Liver (tissue), 9 donors: ENCODE data around the gene PSME3IP1. TPM values are rescaled to one million over a fixed set of nuclear protein-coding genes. Genes with fewer than 3 reads are reported as not detected.

ENCODE experiments used
- DNase-seq: peaks from one replicate; pipeline ENCODE4 v3.0.0-alpha.2; 2017; ENCODE audit warnings: low spot score
- H3K27ac ChIP-seq, 2 donors: one replicate each; pipeline ENCODE4 v1.7.0; 2013; ENCODE audit warnings: inconsistent platforms in 2 of 2, low read length in 2 of 2, control low read depth in 1 of 2, low read depth in 1 of 2, mild to moderate bottlenecking in 1 of 2
- H3K27me3 ChIP-seq, 4 donors: one replicate each; pipeline versions ENCODE4 v1.6.1 to v1.7.0; 2013; ENCODE audit warnings: low read length in 3 of 4, inconsistent platforms in 1 of 4, mild to moderate bottlenecking in 1 of 4, moderate library complexity in 1 of 4; ENCODE audit not compliant: control insufficient read depth in 4 of 4, insufficient read depth in 4 of 4
- H3K36me3 ChIP-seq, 4 donors: one replicate each; pipeline versions ENCODE4 v1.6.1 to v1.7.0; 2013; ENCODE audit warnings: low read length in 3 of 4, mild to moderate bottlenecking in 3 of 4, low read depth in 1 of 4, moderate library complexity in 1 of 4; ENCODE audit not compliant: control insufficient read depth in 4 of 4, insufficient read depth in 3 of 4
- H3K4me1 ChIP-seq, 4 donors: one replicate each; pipeline versions ENCODE4 v1.6.1 to v1.7.0; 2013; ENCODE audit warnings: low read length in 3 of 4, mild to moderate bottlenecking in 3 of 4, moderate library complexity in 1 of 4; ENCODE audit not compliant: control insufficient read depth in 4 of 4, insufficient read depth in 4 of 4
- H3K4me3 ChIP-seq, 3 donors: one replicate each; pipeline versions ENCODE4 v1.6.1 to v1.7.0; 2013; ENCODE audit warnings: low read length in 3 of 3, control low read depth in 1 of 3, low read depth in 1 of 3, mild to moderate bottlenecking in 1 of 3
- H3K9ac ChIP-seq, 2 donors: one replicate each; pipeline ENCODE4 v1.7.0; 2013; ENCODE audit warnings: low read length in 2 of 2, mild to moderate bottlenecking in 2 of 2, moderate library complexity in 2 of 2, control low read depth in 1 of 2, low read depth in 1 of 2
- H3K9me3 ChIP-seq, 4 donors: one replicate each; pipeline versions ENCODE4 v1.6.1 to v1.7.0; 2013; ENCODE audit warnings: low read length in 3 of 4; ENCODE audit not compliant: control insufficient read depth in 4 of 4
- EGR1 ChIP-seq, 2 donors: IDR thresholded peaks; 2 replicates each; pipeline ENCODE4 v1.6.1; 2016 to 2018; ENCODE audit warnings: antibody characterized with exemption in 2 of 2, low read depth in 2 of 2
- FOXA1 ChIP-seq: IDR thresholded peaks from 2 replicates; pipeline ENCODE4 v1.6.1; 2016; ENCODE audit warnings: antibody characterized with exemption
- FOXA2 ChIP-seq: IDR thresholded peaks from 2 replicates; pipeline ENCODE4 v1.6.1; 2016; ENCODE audit warnings: antibody characterized with exemption
- GABPA ChIP-seq, 2 donors: IDR thresholded peaks in 1 of 2; conservative IDR thresholded peaks in 1 of 2; 2 replicates each; pipeline ENCODE4 v1.6.1; 2016; ENCODE audit warnings: antibody characterized with exemption in 2 of 2, mild to moderate bottlenecking in 1 of 2, moderate library complexity in 1 of 2
- HNF4A ChIP-seq, 2 donors: conservative IDR thresholded peaks; 2 replicates each; pipeline ENCODE4 v1.6.1; 2016; ENCODE audit warnings: antibody characterized with exemption in 2 of 2, mild to moderate bottlenecking in 2 of 2
- HNF4G ChIP-seq: IDR thresholded peaks from 2 replicates; pipeline ENCODE4 v1.6.1; 2016; ENCODE audit warnings: antibody characterized with exemption
- NR2F2 ChIP-seq: IDR thresholded peaks from 2 replicates; pipeline ENCODE4 v1.6.1; 2016; ENCODE audit warnings: antibody characterized with exemption
- RAD21 ChIP-seq, 2 donors: IDR thresholded peaks; 2 replicates each; pipeline ENCODE4 v1.6.1; 2016; ENCODE audit warnings: antibody characterized with exemption in 2 of 2, mild to moderate bottlenecking in 2 of 2
- REST ChIP-seq: IDR thresholded peaks from 2 replicates; pipeline ENCODE4 v1.6.1; 2016; ENCODE audit warnings: antibody characterized with exemption, mild to moderate bottlenecking
- RXRA ChIP-seq, 2 donors: IDR thresholded peaks; 2 replicates each; pipeline ENCODE4 v1.6.1; 2017 to 2018; ENCODE audit warnings: antibody characterized with exemption in 2 of 2, mild to moderate bottlenecking in 1 of 2
- SP1 ChIP-seq: IDR thresholded peaks from 2 replicates; pipeline ENCODE4 v1.6.1; 2018; ENCODE audit warnings: antibody characterized with exemption, mild to moderate bottlenecking
- TAF1 ChIP-seq: conservative IDR thresholded peaks from 2 replicates; pipeline ENCODE4 v1.6.1; 2016; ENCODE audit warnings: antibody characterized with exemption, mild to moderate bottlenecking
- YY1 ChIP-seq: IDR thresholded peaks from 2 replicates; pipeline ENCODE4 v1.6.1; 2016; ENCODE audit warnings: antibody characterized with exemption, mild to moderate bottlenecking
- WGBS: extraction: QIAGEN DNeasy Blood & Tissue Kit; methylation state at CpG from one replicate; pipeline ENCODE4 v1.1.7; 2013; 5-methylcytosine and 5-hydroxymethylcytosine counted together
- polyA plus RNA-seq, 2 donors: library from polyadenylated mRNA; stranded (reverse) in 1 of 2; unstranded in 1 of 2; fragments of 200-250 nt in 1 of 2; fragments of >200 nt in 1 of 2; fragmentation: Nextera tagmentation in 1 of 2; extraction: Ambion mirVana in 1 of 2; gene quantifications; one replicate each; pipeline versions ENCODE4 v1.2.1 to v1.2.3, GENCODE V29; 2013 to 2015
- total RNA-seq, 2 donors: library from RNA; depleted of rRNA; stranded (reverse); fragments of >200 nt; gene quantifications; one replicate each; pipeline ENCODE4 v1.2.3, GENCODE V29; 2014
- TF ChIP-seq, protein P1 (sequence below): fragments of 150-350 bp; IDR thresholded peaks from 2 replicates; pipeline ENCODE4 v1.5.1; 2017; ENCODE audit warnings: improper control_type of control experiment, low read depth, low read length; ENCODE audit not compliant: missing input control
- donor health status: healthy.
- donor health status: healthy.
- donor health status: healthy.
- donor health status: healthy.
- donor health status: healthy.

Gene PSME3IP1
- total and polyA plus RNA-seq, 4 donors: 25.0 to 34.7 (median 25.8) TPM

DNA sequence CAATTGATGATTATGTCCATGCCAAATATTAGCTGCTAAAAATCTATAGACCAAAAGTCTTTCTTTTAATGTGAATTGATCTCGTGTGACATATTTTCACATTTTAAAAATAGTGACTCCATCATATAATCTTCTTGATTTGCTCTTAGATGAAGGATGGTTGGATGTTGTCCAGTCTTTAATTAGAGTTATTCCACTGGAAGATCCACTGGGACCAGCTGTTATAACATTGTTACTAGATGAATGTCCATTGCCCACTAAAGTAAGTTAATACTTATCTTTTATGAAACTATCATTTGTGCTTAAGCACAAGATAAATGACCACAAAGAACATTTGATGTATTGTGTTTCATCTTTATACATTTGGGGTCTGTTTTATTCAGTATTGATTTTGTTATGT lies 23.1 kb upstream of the PSME3IP1 start:
- no peak overlapping the region for H3K27ac ChIP-seq
- no peaks in the 10 kb centered on the region for H3K27me3 ChIP-seq
- no peak overlapping the region for H3K4me3 ChIP-seq
- TF ChIP-seq NR2F2: no peak
- TF ChIP-seq RAD21 (IDR thresholded peaks at IDR 0.05): no peak
- no peak for TF ChIP-seq RXRA (IDR thresholded peaks at IDR 0.05)
- no peak for TF ChIP-seq TAF1
- TF ChIP-seq GABPA (IDR thresholded peaks at IDR 0.05 in 1 of 2, conservative IDR thresholded peaks at IDR 0.05 in 1 of 2): no peak
- TF ChIP-seq, protein P1, sequence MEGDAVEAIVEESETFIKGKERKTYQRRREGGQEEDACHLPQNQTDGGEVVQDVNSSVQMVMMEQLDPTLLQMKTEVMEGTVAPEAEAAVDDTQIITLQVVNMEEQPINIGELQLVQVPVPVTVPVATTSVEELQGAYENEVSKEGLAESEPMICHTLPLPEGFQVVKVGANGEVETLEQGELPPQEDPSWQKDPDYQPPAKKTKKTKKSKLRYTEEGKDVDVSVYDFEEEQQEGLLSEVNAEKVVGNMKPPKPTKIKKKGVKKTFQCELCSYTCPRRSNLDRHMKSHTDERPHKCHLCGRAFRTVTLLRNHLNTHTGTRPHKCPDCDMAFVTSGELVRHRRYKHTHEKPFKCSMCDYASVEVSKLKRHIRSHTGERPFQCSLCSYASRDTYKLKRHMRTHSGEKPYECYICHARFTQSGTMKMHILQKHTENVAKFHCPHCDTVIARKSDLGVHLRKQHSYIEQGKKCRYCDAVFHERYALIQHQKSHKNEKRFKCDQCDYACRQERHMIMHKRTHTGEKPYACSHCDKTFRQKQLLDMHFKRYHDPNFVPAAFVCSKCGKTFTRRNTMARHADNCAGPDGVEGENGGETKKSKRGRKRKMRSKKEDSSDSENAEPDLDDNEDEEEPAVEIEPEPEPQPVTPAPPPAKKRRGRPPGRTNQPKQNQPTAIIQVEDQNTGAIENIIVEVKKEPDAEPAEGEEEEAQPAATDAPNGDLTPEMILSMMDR: no peak
- TF ChIP-seq FOXA1: no peak
- TF ChIP-seq HNF4G: no peak
- TF ChIP-seq FOXA2: no peak
- no peak for TF ChIP-seq REST
- TF ChIP-seq YY1: no peak
- TF ChIP-seq EGR1 (IDR thresholded peaks at IDR 0.05; ENCODE audit: low read depth in 2 of 2): no peak
- no peaks in the 10 kb centered on the region for H3K4me1 ChIP-seq
- no peak for DNase-seq
- no peaks in the 10 kb centered on the region for H3K9me3 ChIP-seq
- H3K36me3 ChIP-seq: peaks cover 16 to 64% (median 47%) of the 10 kb centered on the region in 4 donors
- H3K9ac ChIP-seq: no peak overlapping the region
- 98% methylated on average over 1 of the region's 1 CpG for WGBS

GRCh38 chr16:57204675-57205074 lies 18.8 kb upstream of the PSME3IP1 start:
- no peak overlapping the region for H3K4me3 ChIP-seq
- 97% methylated on average over 12 of the region's 12 CpGs for WGBS
- H3K4me1 ChIP-seq: no peaks in the 10 kb centered on the region

More at GRCh38 chr16:57204675-57205074, 18.8 kb upstream of the PSME3IP1 start:
- Histone ChIP-seq H3K27ac (no peak overlapping the region), H3K9ac (no peak overlapping the region), H3K36me3 (peaks cover 7 to 35% (median 30%) of the 10 kb centered on the region in 4 donors), H3K27me3 (no peaks in the 10 kb centered on the region), H3K9me3 (no peaks in the 10 kb centered on the region)
- no peak for TF ChIP-seq HNF4A (conservative IDR thresholded peaks at IDR 0.05)
- no peak for TF ChIP-seq REST
- no peak for TF ChIP-seq FOXA1
- no peak for TF ChIP-seq SP1
- no peak for DNase-seq
